HEK293 (cell line): ENCODE data around the gene FALEC.

Source experiments
- GLI4 ChIP-seq: fragments of 450-650 bp; formaldehyde crosslinking; IDR thresholded peaks from 2 replicates; pipeline ENCODE4 v1.5.1; 2016; ENCODE audit warnings: missing biosample characterization, missing genetic modification characterization
- KLF9 ChIP-seq: fragments of 450-650 bp; formaldehyde crosslinking; IDR thresholded peaks from 2 replicates; pipeline ENCODE4 v1.5.1; 2016; ENCODE audit warnings: missing biosample characterization, missing genetic modification characterization, low read depth
- MEIS1 ChIP-seq: sonication (generic); formaldehyde crosslinking; IDR thresholded peaks from 2 replicates; pipeline ENCODE4 v1.8.1; 2022; ENCODE audit warnings: missing genetic modification reagents, mild to moderate bottlenecking, borderline replicate concordance
- SETDB1 ChIP-seq: IDR thresholded peaks from one replicate; pipeline ENCODE4 v1.6.1; 2017; ENCODE audit warnings: mild to moderate bottlenecking, low read length, moderate library complexity, mixed read lengths; ENCODE audit not compliant: insufficient read length
- ZFP41 ChIP-seq: fragments of 450-650 bp; formaldehyde crosslinking; IDR thresholded peaks from 2 replicates; pipeline ENCODE4 v1.5.1; 2016; ENCODE audit warnings: missing biosample characterization, missing genetic modification characterization, borderline replicate concordance
- ZNF174 ChIP-seq: fragments of 450-650 bp; formaldehyde crosslinking; IDR thresholded peaks from 2 replicates; pipeline ENCODE4 v1.5.0; 2017; ENCODE audit warnings: missing biosample characterization, mild to moderate bottlenecking, missing genetic modification characterization
- ZNF175 ChIP-seq: fragments of 450-650 bp; formaldehyde crosslinking; IDR thresholded peaks from 2 replicates; pipeline ENCODE4 v1.5.1; 2016; ENCODE audit warnings: missing biosample characterization, missing genetic modification characterization
- ZNF184 ChIP-seq: fragments of 450-650 bp; IDR thresholded peaks from 2 replicates; pipeline ENCODE4 v1.5.1; 2018; ENCODE audit warnings: missing biosample characterization, mild to moderate bottlenecking, missing genetic modification characterization
- ZNF239 ChIP-seq: fragments of 450-650 bp; formaldehyde crosslinking; IDR thresholded peaks from 2 replicates; pipeline ENCODE4 v1.5.1; 2016; ENCODE audit warnings: missing biosample characterization, missing genetic modification characterization
- ZNF302 ChIP-seq: fragments of 450-650 bp; formaldehyde crosslinking; IDR thresholded peaks from 2 replicates; pipeline ENCODE4 v1.5.1; 2016; ENCODE audit warnings: missing biosample characterization, missing genetic modification characterization, low read depth
- ZNF311 ChIP-seq: fragments of 450-650 bp; formaldehyde crosslinking; IDR thresholded peaks from 2 replicates; pipeline ENCODE4 v1.5.1; 2017; ENCODE audit warnings: missing biosample characterization, missing genetic modification characterization, borderline replicate concordance
- ZNF354C ChIP-seq: fragments of 450-650 bp; formaldehyde crosslinking; IDR thresholded peaks from 2 replicates; pipeline ENCODE4 v1.5.1; 2016; ENCODE audit warnings: missing biosample characterization, missing genetic modification characterization, low read depth, borderline replicate concordance
- ZNF366 ChIP-seq: fragments of 450-650 bp; formaldehyde crosslinking; conservative IDR thresholded peaks from 2 replicates; pipeline ENCODE4 v1.5.1; 2016; ENCODE audit warnings: missing biosample characterization, missing genetic modification characterization
- ZNF548 ChIP-seq: fragments of 450-650 bp; formaldehyde crosslinking; IDR thresholded peaks from 2 replicates; pipeline ENCODE4 v1.5.1; 2016; ENCODE audit warnings: missing biosample characterization, missing genetic modification characterization
- ZNF555 ChIP-seq: fragments of 450-650 bp; formaldehyde crosslinking; conservative IDR thresholded peaks from 2 replicates; pipeline ENCODE4 v1.5.1; 2017; ENCODE audit warnings: missing biosample characterization, mild to moderate bottlenecking, missing genetic modification characterization, inconsistent platforms
- ZNF561 ChIP-seq: fragments of 450-650 bp; IDR thresholded peaks from 2 replicates; pipeline ENCODE4 v1.5.1; 2018; ENCODE audit warnings: missing biosample characterization, missing genetic modification characterization, borderline replicate concordance
- ZNF623 ChIP-seq: fragments of 450-650 bp; formaldehyde crosslinking; IDR thresholded peaks from 2 replicates; pipeline ENCODE4 v1.5.1; 2016; ENCODE audit warnings: missing biosample characterization, missing genetic modification characterization
- ZNF677 ChIP-seq: fragments of 450-650 bp; IDR thresholded peaks from 2 replicates; pipeline ENCODE4 v1.5.0; 2018; ENCODE audit warnings: missing biosample characterization, mild to moderate bottlenecking, missing genetic modification characterization, moderate library complexity
- ZNF777 ChIP-seq: fragments of 450-650 bp; formaldehyde crosslinking; IDR thresholded peaks from 2 replicates; pipeline ENCODE4 v1.5.1; 2017; ENCODE audit warnings: missing biosample characterization, missing genetic modification characterization, borderline replicate concordance
- ZNF791 ChIP-seq: fragments of 450-650 bp; formaldehyde crosslinking; IDR thresholded peaks from 2 replicates; pipeline ENCODE4 v1.5.1; 2016; ENCODE audit warnings: missing biosample characterization, missing genetic modification characterization
- ZNF830 ChIP-seq: fragments of 450-650 bp; IDR thresholded peaks from 2 replicates; pipeline ENCODE4 v1.5.0; 2018; ENCODE audit warnings: missing biosample characterization, missing genetic modification characterization, low read depth, mild to moderate bottlenecking, moderate library complexity
- ZXDB ChIP-seq: fragments of 450-650 bp; formaldehyde crosslinking; IDR thresholded peaks from 2 replicates; pipeline ENCODE4 v1.5.1; 2016; ENCODE audit warnings: missing biosample characterization, missing genetic modification characterization
- TF ChIP-seq, protein P1 (sequence below): fragments of 450-650 bp; formaldehyde crosslinking; IDR thresholded peaks from 2 replicates; pipeline ENCODE4 v1.5.1; 2016; ENCODE audit warnings: missing biosample characterization, missing genetic modification characterization, low read depth
- TF ChIP-seq, protein P2 (sequence below): sonication (generic); formaldehyde crosslinking; IDR thresholded peaks from 2 replicates; pipeline ENCODE4 v1.8.1; 2022; ENCODE audit warnings: mild to moderate bottlenecking, moderate library complexity, missing genetic modification reagents
- TF ChIP-seq, protein P3 (sequence below): fragments of 450-650 bp; formaldehyde crosslinking; conservative IDR thresholded peaks from 2 replicates; pipeline ENCODE4 v1.5.1; 2016; ENCODE audit warnings: low read depth, missing biosample characterization, missing genetic modification characterization
- TF ChIP-seq, protein P4 (sequence below): fragments of 450-650 bp; formaldehyde crosslinking; IDR thresholded peaks from 2 replicates; pipeline ENCODE4 v1.5.1; 2017; ENCODE audit warnings: missing biosample characterization, missing genetic modification characterization
- TF ChIP-seq, protein P5 (sequence below): IDR thresholded peaks from 2 replicates; pipeline ENCODE4 v1.6.1; 2011; ENCODE audit warnings: mild to moderate bottlenecking, low read depth, low read length, borderline replicate concordance
- TF ChIP-seq, protein P6 (sequence below): fragments of 450-650 bp; formaldehyde crosslinking; IDR thresholded peaks from 2 replicates; pipeline ENCODE4 v1.5.1; 2016; ENCODE audit warnings: missing biosample characterization, missing genetic modification characterization
- TF ChIP-seq, protein P7 (sequence below): fragments of 450-650 bp; formaldehyde crosslinking; IDR thresholded peaks from 2 replicates; pipeline ENCODE4 v1.5.1; 2016; ENCODE audit warnings: missing biosample characterization, missing genetic modification characterization

The FALEC gene

DNA sequence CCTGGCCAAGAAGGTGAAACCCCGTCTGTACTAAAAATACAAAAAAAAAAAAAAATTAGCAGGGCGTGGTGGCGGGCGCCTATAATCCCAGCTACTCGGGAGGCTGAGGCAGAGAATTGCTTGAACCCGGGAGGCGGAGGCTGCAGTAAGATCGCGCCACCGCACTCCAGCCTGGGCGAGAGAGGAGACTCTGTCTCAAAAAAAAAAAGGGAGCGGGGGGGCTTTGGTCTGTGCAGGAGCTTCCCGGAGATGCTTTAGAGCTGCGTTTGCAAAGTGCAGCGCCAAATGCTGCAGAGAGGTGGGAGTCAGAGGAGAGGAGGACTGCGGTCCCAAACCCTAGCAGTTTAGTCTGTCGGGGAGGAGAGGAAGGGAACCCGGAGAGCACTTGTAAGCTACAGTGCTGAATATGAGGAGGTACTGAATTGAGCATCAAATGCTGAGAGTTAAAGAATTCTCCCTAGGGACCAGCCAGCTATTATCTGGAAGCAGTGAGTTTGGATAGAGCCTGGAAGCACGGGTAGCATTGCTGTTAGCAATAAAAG is 569 bp downstream of the FALEC start (continued):
- TF ChIP-seq, protein P1, sequence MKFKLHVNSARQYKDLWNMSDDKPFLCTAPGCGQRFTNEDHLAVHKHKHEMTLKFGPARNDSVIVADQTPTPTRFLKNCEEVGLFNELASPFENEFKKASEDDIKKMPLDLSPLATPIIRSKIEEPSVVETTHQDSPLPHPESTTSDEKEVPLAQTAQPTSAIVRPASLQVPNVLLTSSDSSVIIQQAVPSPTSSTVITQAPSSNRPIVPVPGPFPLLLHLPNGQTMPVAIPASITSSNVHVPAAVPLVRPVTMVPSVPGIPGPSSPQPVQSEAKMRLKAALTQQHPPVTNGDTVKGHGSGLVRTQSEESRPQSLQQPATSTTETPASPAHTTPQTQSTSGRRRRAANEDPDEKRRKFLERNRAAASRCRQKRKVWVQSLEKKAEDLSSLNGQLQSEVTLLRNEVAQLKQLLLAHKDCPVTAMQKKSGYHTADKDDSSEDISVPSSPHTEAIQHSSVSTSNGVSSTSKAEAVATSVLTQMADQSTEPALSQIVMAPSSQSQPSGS (tag by site-specific recombination): no peak
- TF ChIP-seq ZNF239 (tag by site-specific recombination): no peak
- no peak for TF ChIP-seq MEIS1
- TF ChIP-seq SETDB1: no peak
- no peak for TF ChIP-seq ZNF677 (tag by site-specific recombination)
- no peak for TF ChIP-seq ZNF302 (tag by site-specific recombination)
- no peak for TF ChIP-seq ZNF311 (tag by site-specific recombination)
- TF ChIP-seq ZNF623 (tag by site-specific recombination): peak; percentile 35; the same call in 1 of the 2 replicates
- TF ChIP-seq ZNF777 (tag by site-specific recombination): no peak
- no peak for TF ChIP-seq ZNF561 (tag by site-specific recombination)
- no peak for TF ChIP-seq ZNF175 (tag by site-specific recombination)
- no peak for TF ChIP-seq ZNF548 (tag by site-specific recombination)
- TF ChIP-seq, protein P2, sequence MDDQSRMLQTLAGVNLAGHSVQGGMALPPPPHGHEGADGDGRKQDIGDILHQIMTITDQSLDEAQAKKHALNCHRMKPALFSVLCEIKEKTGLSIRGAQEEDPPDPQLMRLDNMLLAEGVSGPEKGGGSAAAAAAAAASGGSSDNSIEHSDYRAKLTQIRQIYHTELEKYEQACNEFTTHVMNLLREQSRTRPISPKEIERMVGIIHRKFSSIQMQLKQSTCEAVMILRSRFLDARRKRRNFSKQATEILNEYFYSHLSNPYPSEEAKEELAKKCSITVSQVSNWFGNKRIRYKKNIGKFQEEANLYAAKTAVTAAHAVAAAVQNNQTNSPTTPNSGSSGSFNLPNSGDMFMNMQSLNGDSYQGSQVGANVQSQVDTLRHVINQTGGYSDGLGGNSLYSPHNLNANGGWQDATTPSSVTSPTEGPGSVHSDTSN (CRISPR knock-in tag): no peak
- TF ChIP-seq, protein P3, sequence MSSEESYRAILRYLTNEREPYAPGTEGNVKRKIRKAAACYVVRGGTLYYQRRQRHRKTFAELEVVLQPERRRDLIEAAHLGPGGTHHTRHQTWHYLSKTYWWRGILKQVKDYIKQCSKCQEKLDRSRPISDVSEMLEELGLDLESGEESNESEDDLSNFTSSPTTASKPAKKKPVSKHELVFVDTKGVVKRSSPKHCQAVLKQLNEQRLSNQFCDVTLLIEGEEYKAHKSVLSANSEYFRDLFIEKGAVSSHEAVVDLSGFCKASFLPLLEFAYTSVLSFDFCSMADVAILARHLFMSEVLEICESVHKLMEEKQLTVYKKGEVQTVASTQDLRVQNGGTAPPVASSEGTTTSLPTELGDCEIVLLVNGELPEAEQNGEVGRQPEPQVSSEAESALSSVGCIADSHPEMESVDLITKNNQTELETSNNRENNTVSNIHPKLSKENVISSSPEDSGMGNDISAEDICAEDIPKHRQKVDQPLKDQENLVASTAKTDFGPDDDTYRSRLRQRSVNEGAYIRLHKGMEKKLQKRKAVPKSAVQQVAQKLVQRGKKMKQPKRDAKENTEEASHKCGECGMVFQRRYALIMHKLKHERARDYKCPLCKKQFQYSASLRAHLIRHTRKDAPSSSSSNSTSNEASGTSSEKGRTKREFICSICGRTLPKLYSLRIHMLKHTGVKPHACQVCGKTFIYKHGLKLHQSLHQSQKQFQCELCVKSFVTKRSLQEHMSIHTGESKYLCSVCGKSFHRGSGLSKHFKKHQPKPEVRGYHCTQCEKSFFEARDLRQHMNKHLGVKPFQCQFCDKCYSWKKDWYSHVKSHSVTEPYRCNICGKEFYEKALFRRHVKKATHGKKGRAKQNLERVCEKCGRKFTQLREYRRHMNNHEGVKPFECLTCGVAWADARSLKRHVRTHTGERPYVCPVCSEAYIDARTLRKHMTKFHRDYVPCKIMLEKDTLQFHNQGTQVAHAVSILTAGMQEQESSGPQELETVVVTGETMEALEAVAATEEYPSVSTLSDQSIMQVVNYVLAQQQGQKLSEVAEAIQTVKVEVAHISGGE (tag by site-specific recombination): peak; percentile 38; the same call in 1 of the 2 replicates
- TF ChIP-seq ZNF366: peak; percentile 59; the same call in 1 of the 2 replicates
- no peak for TF ChIP-seq ZFP41 (tag by site-specific recombination)
- no peak for TF ChIP-seq ZNF791 (tag by site-specific recombination)
- TF ChIP-seq, protein P4, sequence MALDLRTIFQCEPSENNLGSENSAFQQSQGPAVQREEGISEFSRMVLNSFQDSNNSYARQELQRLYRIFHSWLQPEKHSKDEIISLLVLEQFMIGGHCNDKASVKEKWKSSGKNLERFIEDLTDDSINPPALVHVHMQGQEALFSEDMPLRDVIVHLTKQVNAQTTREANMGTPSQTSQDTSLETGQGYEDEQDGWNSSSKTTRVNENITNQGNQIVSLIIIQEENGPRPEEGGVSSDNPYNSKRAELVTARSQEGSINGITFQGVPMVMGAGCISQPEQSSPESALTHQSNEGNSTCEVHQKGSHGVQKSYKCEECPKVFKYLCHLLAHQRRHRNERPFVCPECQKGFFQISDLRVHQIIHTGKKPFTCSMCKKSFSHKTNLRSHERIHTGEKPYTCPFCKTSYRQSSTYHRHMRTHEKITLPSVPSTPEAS: no peak
- TF ChIP-seq, protein P5, sequence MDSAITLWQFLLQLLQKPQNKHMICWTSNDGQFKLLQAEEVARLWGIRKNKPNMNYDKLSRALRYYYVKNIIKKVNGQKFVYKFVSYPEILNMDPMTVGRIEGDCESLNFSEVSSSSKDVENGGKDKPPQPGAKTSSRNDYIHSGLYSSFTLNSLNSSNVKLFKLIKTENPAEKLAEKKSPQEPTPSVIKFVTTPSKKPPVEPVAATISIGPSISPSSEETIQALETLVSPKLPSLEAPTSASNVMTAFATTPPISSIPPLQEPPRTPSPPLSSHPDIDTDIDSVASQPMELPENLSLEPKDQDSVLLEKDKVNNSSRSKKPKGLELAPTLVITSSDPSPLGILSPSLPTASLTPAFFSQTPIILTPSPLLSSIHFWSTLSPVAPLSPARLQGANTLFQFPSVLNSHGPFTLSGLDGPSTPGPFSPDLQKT: no peak
- TF ChIP-seq, protein P6, sequence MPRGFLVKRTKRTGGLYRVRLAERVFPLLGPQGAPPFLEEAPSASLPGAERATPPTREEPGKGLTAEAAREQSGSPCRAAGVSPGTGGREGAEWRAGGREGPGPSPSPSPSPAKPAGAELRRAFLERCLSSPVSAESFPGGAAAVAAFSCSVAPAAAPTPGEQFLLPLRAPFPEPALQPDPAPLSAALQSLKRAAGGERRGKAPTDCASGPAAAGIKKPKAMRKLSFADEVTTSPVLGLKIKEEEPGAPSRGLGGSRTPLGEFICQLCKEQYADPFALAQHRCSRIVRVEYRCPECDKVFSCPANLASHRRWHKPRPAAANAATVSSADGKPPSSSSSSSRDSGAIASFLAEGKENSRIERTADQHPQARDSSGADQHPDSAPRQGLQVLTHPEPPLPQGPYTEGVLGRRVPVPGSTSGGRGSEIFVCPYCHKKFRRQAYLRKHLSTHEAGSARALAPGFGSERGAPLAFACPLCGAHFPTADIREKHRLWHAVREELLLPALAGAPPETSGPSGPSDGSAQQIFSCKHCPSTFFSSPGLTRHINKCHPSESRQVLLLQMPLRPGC (tag by site-specific recombination): no peak
- no peak for TF ChIP-seq KLF9 (tag by site-specific recombination)
- no peak for TF ChIP-seq GLI4 (tag by site-specific recombination)
- no peak for TF ChIP-seq ZNF555
- no peak for TF ChIP-seq ZNF184 (tag by site-specific recombination)
- no peak; the same call in 1 of the 2 replicates for TF ChIP-seq ZXDB (tag by site-specific recombination)
- TF ChIP-seq ZNF174: no peak
- TF ChIP-seq ZNF354C (tag by site-specific recombination): no peak
- TF ChIP-seq ZNF830 (tag by site-specific recombination): no peak
- TF ChIP-seq, protein P7, sequence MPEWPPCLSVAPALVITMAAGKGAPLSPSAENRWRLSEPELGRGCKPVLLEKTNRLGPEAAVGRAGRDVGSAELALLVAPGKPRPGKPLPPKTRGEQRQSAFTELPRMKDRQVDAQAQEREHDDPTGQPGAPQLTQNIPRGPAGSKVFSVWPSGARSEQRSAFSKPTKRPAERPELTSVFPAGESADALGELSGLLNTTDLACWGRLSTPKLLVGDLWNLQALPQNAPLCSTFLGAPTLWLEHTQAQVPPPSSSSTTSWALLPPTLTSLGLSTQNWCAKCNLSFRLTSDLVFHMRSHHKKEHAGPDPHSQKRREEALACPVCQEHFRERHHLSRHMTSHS (tag by site-specific recombination): no peak
